Measurements from ENCODE around the gene STIM1. TPM values are rescaled to one million over a fixed set of nuclear protein-coding genes. Genes with fewer than 3 reads are reported as not detected.

STIM1 gene
- total RNA-seq, 1 experiment from 2014 or later = 15.2 TPM

GRCh38 chr11:4018641-4019040, 163.2 kb downstream of the STIM1 start:
- Histone ChIP-seq H3K56ac (ENCODE audit: insufficient read length, low read depth, low read length) (no peak overlapping the region), H4K5ac (ENCODE audit: insufficient read length, low read depth, low read length) (no peak overlapping the region), H3K27ac (ENCODE audit: insufficient read length, low read depth, low read length) (no peak overlapping the region), H3K79me2 (ENCODE audit: insufficient read depth, low read length) (no peaks in the 10 kb centered on the region), H2BK20ac (ENCODE audit: low read depth, low read length, poor library complexity, severe bottlenecking) (no peak overlapping the region), H3K23me2 (ENCODE audit: insufficient read length, low read depth, low read length, poor library complexity, severe bottlenecking) (no peaks in the 10 kb centered on the region), H2BK5ac (ENCODE audit: insufficient read length, low read length) (no peak overlapping the region), H3K14ac (ENCODE audit: insufficient read depth, low read length) (no peak overlapping the region), H3K9me3 (ENCODE audit: control insufficient read depth, low read depth, low read length) (no peaks in the 10 kb centered on the region), H3K18ac (ENCODE audit: insufficient read length, low read depth, low read length) (no peak overlapping the region), H3K9ac (ENCODE audit: extremely low read depth, insufficient read length, low read length) (no peak overlapping the region), H4K8ac (replicated peaks; ENCODE audit: insufficient read length, low read depth, low read length) (no peak overlapping the region), H3K4me2 (ENCODE audit: insufficient read depth, insufficient read length, low read length) (no peak overlapping the region), H3K4me1 (ENCODE audit: insufficient read depth, low read length) (no peaks in the 10 kb centered on the region), H3K4ac (ENCODE audit: low read depth, low read length) (no peak overlapping the region), H2BK120ac (ENCODE audit: low read depth, low read length, poor library complexity, severe bottlenecking) (no peak overlapping the region), H4K20me1 (ENCODE audit: control insufficient read depth, insufficient read depth, insufficient read length) (no peaks in the 10 kb centered on the region), H3K23ac (ENCODE audit: insufficient read length, low read depth, low read length) (no peak overlapping the region), H2BK15ac (ENCODE audit: low read depth, low read length) (no peak overlapping the region), H3K79me1 (ENCODE audit: insufficient read depth, low read depth, low read length, poor library complexity, severe bottlenecking) (no peaks in the 10 kb centered on the region), H3K27me3 (ENCODE audit: insufficient read depth, low read length) (no peaks in the 10 kb centered on the region), H2AK5ac (ENCODE audit: insufficient read length, low read length) (no peak overlapping the region), H2AFZ (ENCODE audit: low read length) (no peak overlapping the region), H2BK12ac (ENCODE audit: insufficient read length, low read depth, low read length) (no peak overlapping the region), H3T11ph (ENCODE audit: low read length) (no peak overlapping the region), H4K91ac (ENCODE audit: insufficient read length, low read depth, low read length) (no peak overlapping the region)
- H3K4me3 Mint-ChIP-seq = no peak overlapping the region
- H3K27ac Mint-ChIP-seq = no peak overlapping the region
- peaks cover 8 to 10% of the 10 kb centered on the region in 2 experiments for H3K4me1 Mint-ChIP-seq
- DNase-seq = no peak
- H3K9me3 Mint-ChIP-seq = peaks cover 0 to 6% of the 10 kb centered on the region in 2 experiments; a peak in 3 of 5 replicates
- no peak for TF ChIP-seq CTCF (conservative IDR thresholded peaks at IDR 0.05)
- no peaks in the 10 kb centered on the region for H3K27me3 Mint-ChIP-seq (ENCODE audit: low read depth)
- no peaks in the 10 kb centered on the region for H3K36me3 Mint-ChIP-seq (ENCODE audit: insufficient read depth in 1 of 3, low read depth in 3 of 3)
- WGBS (ENCODE audit: extremely low coverage, insufficient read length, low lambda C conversion rate) = no CpG with 5 or more reads among the region's 2 CpGs

Measured in H9 (cell line).